Stimulated activated CD4-positive, alpha-beta T cell treated with anti-CD3 and anti-CD28 coated beads, Interleukin-15, amount 100 ng/mL, for 48 hours (primary cell): Measurements from ENCODE around the gene GALNT5.
A peak's percentile ranks its signal among the peaks of the same experiment; 100 is the strongest.

Experiments used
- DNase-seq, 2 donors: peaks; one replicate each; pipeline ENCODE4 v3.0.0-alpha.2; 2020; ENCODE audit warnings: low read depth in 2 of 2

The GALNT5 gene

DNA sequence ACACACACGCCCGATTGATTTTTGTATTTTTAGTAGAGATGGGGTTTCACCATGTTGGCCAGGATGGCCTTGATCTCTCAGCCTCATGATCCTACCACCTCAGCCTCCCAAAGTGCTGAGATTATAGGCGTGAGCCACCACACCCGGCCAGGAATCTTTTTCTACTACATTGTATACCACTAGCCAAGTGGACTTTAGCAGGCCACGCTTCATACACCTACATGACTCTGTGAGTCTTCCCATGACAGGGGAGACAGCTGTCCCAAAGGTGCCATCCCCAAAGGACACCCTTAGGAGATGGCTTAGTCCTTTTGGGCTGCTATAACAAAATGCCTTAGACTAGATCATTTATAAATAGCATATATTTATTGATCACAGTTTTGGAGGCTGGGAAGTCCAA is 35.3 kb downstream of the GALNT5 start:
- DNase-seq = no peak

DNA sequence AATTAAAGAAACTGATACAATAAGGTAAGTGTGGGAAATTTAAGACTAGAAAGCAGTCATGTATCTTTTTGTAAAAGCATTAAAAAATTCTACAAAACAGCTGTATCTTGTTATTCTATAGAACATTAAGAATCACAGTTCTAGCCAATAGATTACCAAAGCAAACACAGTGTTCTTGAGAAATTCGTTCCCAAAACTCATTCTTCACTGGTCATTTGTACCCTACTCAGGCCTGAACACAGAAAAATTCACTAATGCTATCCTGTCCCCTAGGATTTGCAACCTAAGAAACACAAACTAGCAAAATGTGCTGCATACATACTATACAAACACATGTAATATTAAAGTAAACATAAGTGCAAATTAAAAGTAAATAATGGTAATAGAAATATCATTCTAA is 39.0 kb downstream of the GALNT5 start:
- DNase-seq = no peak

GRCh38 chr2:157296958-157297357 is 39.5 kb downstream of the GALNT5 start:
- DNase-seq = no peak

- no peak for DNase-seq
Observed at GRCh38 chr2:157301307-157301706, 43.8 kb downstream of the GALNT5 start.

- peak in 1 of 2 donors; percentile 9 for DNase-seq
Observed at GRCh38 chr2:157302492-157303099, 45.1 kb downstream of the GALNT5 start.

GRCh38 chr2:157303612-157304011 is 46.1 kb downstream of the GALNT5 start:
- no peak for DNase-seq

DNA sequence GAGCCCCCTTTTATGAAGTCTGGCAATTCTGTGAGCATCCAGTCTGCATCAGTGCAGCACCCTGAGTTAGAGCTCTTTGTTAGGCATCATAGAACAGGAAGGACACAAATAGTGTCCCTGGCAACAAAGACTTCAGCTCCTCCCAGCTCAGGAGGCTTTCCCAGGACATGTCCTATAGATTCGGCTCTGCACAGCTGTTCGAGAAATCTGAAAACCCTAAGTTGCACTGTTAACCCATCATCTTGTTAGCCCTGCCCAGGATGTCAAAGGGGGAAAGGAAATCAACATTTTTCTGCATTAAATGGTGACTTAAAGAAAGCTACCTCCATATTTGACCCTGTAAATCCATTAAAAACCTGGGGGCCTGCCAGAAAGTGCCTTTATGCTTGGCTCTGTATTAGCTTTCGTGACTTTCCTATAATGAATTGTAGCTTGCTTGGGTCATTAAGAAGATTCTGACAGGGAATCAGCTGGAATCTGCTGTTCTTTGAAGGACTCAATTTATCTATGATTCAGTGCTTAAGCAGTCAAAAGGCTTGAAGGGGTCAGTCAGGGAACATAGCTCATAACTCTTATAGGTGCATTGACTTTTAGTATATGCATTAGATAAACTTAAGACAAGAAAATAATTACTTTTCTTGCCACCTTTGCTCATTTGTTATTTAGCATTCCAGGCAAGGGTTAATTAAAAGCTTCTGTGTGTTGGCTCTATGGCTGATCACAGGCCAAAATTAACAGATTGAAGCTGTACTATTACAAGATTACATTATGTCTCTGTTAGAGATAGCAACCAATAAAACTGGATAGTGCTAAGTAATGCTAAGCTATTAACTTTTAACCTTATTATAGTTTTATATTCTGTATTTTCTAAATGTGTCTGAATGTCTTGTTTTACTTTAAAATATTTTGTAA is 47.6 kb downstream of the GALNT5 start:
- no peak for DNase-seq

GRCh38 chr2:157305723-157306110 is 48.2 kb downstream of the GALNT5 start:
- DNase-seq = no peak

DNA sequence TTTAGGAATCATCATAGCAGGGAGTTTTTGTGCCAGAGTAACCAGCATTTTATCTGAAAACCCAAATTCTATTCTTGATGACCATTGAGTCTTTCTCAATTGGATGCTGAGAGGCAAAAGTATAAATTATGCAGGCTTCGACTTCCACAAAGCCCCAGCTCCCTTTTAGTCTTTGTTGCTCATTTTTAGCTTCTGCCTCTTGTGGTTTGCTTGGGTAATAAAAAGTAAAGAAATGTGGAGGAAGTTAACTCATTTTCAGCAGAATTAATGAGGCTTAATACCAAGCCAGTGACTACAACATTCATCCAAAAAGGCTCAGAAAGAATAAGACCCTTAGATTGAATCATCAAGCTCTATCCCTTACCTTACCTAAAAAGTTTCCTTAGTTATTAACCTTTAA is 49.5 kb downstream of the GALNT5 start:
- DNase-seq = no peak

DNA sequence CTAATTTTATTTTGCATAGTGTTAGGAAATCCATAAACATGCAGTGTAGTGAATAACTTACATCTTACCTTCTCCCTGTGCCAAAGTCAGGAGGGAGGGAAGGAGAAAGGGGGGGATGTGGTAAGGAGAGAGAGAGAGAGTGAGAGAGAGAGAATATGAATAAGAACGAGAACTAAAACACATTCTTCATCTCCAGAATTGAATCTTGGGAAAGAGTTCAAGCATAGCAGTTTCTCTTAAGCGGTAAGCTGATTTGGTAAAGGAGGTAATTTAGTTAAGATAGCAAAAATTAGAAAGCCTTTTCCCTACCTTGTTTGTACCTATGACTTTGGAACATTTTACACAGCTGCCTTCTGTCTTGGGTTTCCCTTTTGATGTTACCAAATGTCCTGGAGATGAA is 52.4 kb downstream of the GALNT5 start:
- DNase-seq = no peak

GRCh38 chr2:157311706-157312105 is 54.2 kb downstream of the GALNT5 start:
- DNase-seq = no peak

DNA sequence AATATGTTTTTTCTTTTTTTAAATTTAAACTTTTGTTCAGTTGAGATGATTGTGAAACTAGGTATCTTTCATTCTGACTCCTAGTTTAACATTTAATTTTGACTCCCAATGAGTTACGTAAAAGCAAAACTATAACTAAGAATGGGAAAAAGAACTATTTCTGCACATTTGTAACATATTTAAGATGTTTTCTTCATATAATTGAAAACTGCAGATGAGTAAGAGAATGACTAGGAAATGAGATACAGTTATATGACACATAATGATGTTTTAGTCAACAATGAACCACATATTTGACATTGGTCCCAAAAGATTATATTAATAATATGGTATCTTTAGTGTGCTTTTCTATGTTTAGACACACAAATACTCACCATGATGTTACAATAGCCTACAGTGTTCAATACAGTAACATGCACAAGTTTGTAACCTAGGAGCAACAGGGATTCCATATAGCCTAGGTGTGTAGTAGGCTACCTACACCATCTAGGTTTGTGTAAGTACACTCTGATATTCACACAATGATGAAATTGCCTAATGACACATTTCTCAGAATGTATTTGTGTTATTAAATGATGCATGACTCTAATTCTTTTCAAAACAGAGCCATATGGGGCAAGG is 55.5 kb downstream of the GALNT5 start:
- DNase-seq = no peak

DNA sequence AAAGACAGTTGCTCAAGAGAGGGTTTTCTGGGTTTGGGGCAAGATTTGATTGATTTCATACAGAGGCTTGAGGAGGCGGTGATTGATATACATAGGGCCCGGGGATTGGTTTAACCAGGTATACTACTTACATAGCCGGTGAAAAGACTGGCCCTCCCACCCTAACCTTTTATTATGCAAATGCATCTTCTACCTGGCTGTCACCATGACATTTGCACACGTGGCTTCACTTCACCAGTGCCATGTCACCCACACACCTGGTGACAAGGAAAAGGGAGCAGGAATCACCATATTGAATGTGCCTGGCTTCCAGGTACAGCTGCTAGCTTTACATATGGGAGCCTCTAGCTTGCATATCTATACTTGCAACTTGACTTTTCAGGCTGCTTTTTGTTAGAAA is 58.4 kb downstream of the GALNT5 start:
- no peak for DNase-seq

DNA sequence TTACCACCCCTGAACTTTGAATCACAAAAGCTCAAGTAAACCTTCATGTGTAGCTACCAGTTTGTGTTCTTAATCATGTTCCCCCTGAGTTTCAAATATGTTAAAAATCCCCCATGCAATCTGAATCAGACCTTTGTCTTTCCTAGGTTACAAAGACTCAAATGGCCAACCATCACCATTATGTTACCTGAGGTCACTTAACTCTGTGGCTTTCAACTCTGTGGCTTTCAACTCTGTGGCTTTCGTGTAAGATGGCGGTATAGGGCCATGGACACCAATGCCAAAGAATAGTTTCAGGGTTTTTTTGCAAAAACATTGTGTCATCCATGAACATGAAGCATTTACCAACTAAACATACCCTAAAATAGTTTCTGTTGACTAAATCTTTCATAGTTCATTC is 61.4 kb downstream of the GALNT5 start:
- no peak for DNase-seq

GRCh38 chr2:157319795-157320194 is 62.3 kb downstream of the GALNT5 start:
- no peak for DNase-seq

DNA sequence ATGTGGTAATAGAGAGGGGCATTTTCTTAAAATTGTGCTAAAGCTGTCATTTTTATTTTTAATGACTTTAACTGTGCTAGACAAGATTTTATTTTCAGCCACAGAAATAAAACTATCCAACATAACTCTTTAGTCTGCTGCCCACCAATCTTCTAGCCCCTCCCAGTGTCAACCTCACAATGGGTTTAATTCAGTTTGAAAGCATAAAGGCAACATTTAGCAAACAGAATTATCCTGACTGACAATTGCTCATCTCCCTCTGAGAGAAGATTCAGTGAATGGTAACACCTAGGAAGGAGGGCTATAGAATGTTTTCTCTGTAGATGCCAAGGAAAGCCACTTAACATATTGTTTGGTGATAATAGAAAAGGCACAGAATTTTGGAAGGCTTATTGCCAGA is 62.9 kb downstream of the GALNT5 start:
- DNase-seq = no peak

- DNase-seq = no peak
Observed at GRCh38 chr2:157321466-157321865, 64.0 kb downstream of the GALNT5 start.

GRCh38 chr2:157322432-157322831 is 64.9 kb downstream of the GALNT5 start:
- DNase-seq = no peak

DNA sequence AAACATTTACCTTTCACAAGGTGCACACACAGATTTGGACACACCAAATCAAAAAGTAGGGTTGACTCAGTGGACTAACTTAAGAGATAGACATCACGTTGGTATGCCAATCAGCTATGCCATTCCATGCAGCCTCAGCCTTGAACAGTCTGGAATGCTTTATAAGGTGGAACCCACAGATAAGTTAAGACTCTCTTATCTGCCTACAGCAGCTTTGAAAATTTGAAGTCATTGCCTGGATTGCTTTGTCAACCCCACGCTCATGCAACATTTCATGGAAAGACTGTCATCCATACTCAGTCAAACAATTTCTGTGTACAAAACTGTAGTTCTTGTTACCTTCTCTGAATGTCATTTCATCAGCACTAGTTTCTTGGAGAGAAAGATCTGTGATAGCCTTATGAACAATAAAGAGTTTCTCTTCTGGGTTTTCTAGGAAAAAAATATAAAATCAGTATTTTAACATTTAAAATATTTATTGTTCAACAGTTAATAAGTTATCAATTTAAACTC is 66.9 kb downstream of the GALNT5 start:
- no peak for DNase-seq

DNA sequence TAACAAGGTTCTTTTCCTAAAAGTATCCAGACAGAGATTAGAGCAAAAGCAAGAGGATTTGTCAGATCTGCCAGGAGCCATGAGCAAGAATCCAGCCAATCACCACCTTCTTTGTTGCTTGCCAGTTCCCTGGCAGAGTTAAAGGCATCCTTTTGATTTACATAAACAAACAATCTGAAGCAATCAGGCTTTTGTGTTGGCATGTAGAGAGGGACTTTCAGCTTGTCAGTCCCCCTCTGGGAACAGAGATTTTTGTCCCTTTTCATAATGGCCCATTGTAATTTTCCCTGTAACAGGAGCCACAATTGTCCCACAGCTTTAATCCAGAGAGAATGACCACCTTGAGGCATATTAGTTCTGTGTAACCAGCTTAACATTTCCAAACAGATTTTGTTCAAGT is 68.3 kb downstream of the GALNT5 start, which contains the start of gene ERMN:
Gene ERMN (minus strand): TSS at position 39 of the 400 bp plus-strand sequence. CDS start 182 bp downstream, outside the sequence.
- no peak for DNase-seq

GRCh38 chr2:157326698-157327097 is 69.2 kb downstream of the GALNT5 start:
- no peak for DNase-seq

GRCh38 chr2:157327200-157327599 is 69.7 kb downstream of the GALNT5 start:
- DNase-seq = no peak
